Activated CD4-positive, alpha-beta T cell treated with anti-CD3 and anti-CD28 coated beads for 4 hours (primary cell): ENCODE results near the gene FUOM.

Experiments
- DNase-seq, 2 donors: peaks; one replicate each; pipeline ENCODE4 v3.0.0-alpha.2; 2020

The FUOM gene

DNA sequence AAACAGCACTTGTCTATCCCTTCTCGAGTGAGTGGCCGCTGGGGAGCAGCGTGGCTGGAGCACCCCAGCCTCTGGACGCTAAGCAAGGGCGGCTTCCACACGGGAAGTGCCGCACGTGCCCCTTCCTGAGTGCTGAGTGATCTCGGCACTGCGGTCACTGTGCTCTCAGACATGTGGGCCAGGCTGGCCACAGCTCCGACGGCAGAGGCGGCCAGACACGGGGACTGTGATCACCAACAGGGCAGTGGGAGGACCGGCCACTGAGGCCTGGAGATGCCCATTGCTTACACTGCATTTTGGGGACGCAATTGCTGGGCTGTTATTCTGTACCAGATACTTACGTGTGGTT lies 8.3 kb upstream of the FUOM start:
- no peak for DNase-seq

DNA sequence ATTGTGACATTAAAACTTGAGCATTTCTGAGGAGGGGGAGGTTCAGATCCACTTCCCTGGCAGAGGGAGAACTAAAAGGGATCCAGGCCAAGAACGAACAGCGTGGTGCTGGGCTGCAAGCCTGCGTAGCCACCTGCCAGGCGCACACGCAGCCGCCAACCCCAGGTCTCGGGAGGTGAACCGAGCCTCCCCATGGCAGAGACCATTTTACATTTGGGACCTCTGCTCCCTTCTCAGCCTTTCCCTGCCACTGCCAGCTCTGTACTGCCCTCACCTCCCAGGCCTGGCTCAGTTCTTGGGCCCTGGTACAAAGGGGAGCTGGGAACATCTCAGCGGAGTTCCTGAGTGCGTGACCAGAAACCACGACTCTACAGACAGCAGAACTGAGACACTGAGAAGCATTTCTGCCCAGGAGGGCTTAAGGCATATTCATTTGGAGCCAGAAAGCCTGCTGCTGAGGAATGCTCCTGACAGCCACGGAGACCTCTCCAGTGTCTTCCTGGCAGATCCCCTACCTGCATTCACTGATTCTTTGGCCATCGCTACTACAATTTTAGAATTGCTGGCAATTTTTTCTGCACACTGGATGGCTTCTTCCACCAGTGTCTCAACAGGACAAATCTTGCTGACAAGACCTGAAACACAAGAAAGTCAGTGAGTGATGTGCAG lies 7.8 kb upstream of the FUOM start:
- DNase-seq: no peak

GRCh38 chr10:133364645-133365431 lies 7.0 kb upstream of the FUOM start:
- no peak for DNase-seq

DNA sequence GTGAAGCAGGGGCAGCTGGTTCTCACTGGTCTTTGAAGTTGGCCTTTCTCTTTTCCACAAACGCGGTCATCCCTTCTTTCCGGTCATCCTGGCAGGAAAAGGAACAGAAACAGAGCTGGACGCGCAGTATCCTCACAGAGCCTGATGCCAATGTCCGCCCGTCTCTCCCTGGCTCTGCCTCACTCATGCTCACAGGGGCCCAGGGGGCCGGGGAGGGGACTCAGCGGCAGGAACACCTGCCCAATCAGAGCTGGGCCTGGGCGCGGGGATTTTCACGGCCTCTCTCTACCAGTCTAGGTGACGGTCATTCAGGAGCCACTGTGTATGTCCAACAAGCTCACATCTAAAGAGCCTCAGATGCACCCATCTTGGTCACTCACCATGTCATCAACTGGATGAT lies 5.0 kb upstream of the FUOM start:
- no peak for DNase-seq

- no peak for DNase-seq
Measured at GRCh38 chr10:133361773-133362441, 4.1 kb upstream of the FUOM start.

DNA sequence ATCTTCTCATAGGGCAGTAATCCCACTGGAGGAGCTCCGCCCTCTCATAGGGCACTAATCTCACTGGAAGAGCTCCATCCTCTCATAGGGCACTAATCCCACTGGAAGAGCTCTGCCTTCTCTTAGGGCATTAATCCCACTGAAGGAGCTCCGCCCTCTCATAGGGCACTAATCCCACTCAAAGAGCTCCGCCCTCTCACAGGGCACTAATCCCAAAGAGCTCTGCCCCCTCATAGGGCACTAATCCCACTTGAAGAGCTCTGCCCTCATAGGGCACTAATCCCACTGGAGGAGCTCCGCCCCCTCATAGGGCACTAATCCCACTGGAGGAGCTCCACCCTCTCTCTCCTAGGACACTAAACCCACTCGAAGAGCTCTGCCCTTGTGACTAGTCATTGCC lies 3.4 kb upstream of the FUOM start:
- DNase-seq: no peak

GRCh38 chr10:133359972-133360610 lies 2.3 kb upstream of the FUOM start:
- no peak for DNase-seq

DNA sequence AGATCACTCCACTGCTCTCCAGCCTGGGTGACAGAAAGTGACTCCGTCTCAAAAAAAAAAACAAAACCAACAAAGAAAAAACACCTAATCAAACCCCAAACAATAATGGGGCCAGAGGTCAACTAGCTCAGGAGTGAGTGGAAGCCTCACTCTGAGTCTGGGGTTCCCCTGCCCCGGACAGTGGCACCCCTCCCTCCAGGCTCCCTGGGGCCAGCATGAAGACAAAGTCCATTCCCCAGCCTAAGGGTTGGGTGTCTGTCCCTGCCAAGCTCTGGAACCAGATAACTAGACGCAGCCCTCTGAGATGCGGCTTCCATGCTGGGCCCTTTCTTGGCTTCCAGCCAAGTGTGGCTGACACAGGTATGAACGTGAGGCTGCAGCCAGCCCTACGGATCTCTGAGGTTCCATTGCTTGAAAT lies 1.7 kb upstream of the FUOM start:
- peak; percentile 33 to 39 for DNase-seq

GRCh38 chr10:133358925-133359310 lies 1.1 kb upstream of the FUOM start:
- no peak for DNase-seq

DNA sequence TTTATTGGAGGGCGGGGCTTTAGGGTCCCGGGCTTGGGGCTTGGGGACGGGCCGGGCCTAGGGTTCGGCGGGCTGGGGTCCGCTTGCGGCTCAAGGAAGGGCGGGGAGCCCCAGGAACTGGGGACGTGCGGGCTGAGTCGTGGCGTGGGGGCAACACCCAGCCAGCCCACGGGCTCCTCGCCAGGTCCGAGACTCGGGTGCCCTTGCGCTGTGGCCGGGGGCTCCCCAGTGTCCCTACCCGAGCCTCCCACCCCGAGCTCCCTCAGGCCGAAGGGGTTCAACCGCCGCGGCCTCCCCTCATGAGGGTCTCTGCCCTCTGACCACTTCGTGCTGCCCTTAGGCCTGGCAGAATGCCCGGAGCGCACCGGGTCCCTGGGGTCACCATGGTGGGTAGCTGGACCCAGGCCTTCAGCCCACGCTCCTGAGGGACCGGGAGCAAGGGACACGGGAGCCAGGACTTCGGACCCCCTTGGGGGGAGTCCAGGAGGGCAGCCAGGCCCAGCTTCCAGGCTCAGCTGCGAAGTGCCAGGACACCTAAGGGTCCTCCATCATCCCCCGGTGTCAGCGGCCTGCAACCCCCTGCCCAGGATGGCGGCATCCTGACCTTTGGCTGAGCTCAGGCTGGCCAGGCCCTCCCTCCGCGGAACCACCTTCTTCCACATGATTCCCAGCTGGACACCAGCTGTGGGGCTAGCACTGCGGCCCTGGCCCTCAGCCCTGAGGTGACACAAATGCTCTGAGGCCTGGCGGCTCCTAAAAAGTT lies 524 bp upstream of the FUOM start:
- DNase-seq: no peak

GRCh38 chr10:133356549-133357284 lies 1.1 kb downstream of the FUOM start:
- DNase-seq: no peak

DNA sequence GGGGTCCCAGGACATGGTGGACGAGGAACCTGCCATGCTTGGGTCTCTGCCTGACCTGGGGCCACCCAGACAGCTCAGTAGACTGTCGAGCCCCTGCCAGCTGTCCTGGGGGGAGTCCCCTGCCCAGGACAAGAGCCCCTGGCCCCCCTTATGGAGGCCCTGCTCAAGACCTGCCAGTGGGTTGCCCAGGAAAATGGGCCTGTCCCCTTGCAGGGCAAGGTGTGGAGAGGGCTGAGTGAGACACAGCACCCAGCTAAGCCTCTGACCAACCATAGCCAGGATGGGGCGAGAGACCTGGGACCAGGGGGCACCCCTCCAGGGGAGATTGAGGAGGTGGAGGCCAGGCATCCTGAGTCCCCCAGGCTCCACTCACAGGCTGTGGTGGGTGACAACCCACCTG lies 1.8 kb downstream of the FUOM start:
- DNase-seq: no peak

GRCh38 chr10:133355266-133355665 lies 2.6 kb downstream of the FUOM start:
- no peak for DNase-seq

DNA sequence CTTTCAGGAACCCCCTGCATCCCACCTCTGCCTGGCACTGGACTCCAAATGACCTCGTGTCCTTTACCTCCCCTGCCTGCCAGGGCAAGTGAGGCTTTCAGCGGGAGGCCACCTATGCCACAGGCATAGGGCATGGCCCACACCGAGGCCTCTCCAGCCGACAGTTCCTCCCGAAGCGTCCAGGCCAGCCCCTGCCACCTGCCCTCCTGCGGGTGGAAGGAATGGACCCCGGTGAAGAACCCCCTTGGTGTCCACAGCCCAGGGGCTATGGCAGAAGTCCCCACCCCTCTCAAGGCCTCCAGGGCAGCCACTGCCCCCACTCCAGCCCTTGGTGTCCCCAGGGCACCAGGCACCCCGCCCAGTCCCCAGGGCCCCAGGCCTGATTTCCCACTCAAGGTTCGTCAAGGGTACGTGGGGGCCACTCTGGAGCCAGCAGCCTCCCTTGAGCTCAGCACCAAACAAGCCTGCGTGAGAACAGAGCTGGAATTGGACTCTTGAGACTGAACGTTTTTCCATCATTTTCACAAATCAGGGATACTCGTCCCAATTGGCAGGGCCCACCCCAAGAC lies 3.1 kb downstream of the FUOM start:
- DNase-seq: no peak

GRCh38 chr10:133353988-133354605 lies 3.7 kb downstream of the FUOM start:
- DNase-seq: no peak

DNA sequence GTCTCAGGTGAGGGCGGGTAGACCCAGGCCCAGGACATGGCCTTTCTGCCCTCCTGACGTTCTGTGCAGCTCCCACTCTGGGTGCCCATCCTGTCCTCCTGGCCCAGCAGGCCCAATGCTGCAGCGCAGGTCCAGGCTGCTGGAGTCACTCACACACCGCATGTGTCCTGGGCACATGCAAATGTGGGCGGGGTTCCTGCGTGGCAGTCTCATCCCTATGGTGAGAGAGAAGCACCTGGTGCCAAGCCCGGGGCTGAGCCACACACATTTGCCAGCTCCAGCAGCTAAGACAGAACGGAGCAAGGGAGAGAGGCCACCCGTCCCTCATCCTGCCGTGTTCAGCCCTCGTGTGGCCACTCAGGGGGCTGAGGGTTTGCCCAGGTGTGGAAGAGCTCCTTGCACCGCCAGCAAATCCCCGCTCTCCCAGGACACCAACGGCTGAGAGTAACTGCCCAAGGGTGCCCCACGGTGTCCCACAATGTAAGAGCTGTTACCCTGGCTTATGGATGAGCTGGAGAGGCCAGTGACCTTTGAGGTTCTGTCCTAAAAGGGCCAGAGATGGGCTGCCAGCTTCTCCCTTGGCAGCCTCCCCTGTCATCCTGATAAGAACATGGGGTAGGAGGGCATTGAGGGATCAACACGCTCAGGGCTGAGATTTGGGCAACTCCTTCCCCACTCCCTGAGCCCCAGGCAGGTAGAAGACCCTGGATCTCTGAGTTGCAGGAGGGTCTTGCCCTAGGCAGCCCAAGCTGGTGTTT lies 4.4 kb downstream of the FUOM start:
- DNase-seq: no peak

GRCh38 chr10:133351408-133352318 lies 6.2 kb downstream of the FUOM start:
- DNase-seq: no peak

- DNase-seq: no peak
Measured at GRCh38 chr10:133350950-133351329, 6.9 kb downstream of the FUOM start.

- DNase-seq: no peak
Measured at GRCh38 chr10:133350283-133350949, 7.4 kb downstream of the FUOM start.
